ENCODE data around the gene CHST8.

- TF ChIP-seq CTCF (IDR thresholded peaks at IDR 0.05) (no peak), FOXM1 (IDR thresholded peaks at IDR 0.05; ENCODE audit: low read depth) (no peak), TAF1 (IDR thresholded peaks at IDR 0.05; ENCODE audit: borderline replicate concordance, low read depth, low read length) (no peak)
Measured at GRCh38 chr19:33798681-33799111, 176.9 kb downstream of the CHST8 start.

All from SK-N-SH (cell line).